A673 (cell line): ENCODE results near the gene FRMPD4. TPM values are rescaled to one million over a fixed set of nuclear protein-coding genes. Genes with fewer than 3 reads are reported as not detected.
A peak's percentile ranks its signal among the peaks of the same experiment; 100 is the strongest.

ENCODE experiments used
- Bru-seq: library from RNA; stranded (reverse); fragments of 400-500 nt; gene quantifications from one replicate; lab custom pipeline; 2021; lab: Mats Ljungman, UMichigan
- BruChase-seq, 2 experiments: library from RNA; stranded (reverse); fragments of 400-500 nt; gene quantifications; one replicate each; lab custom pipeline; 2021; lab: Mats Ljungman, UMichigan
- BruUV-seq: library from RNA; stranded (reverse); fragments of 400-500 nt; replicated peaks from 2 replicates; lab custom pipeline; 2021; lab: Mats Ljungman, UMichigan
- CTCF ChIA-PET: fragments of 300-600 bp; sonication (Branson Sonifier 250); formaldehyde crosslinking; loops from one replicate; lab custom pipeline; 2022; ENCODE audit warnings: antibody characterized with exemption; lab: Charles Lee
- POLR2A ChIA-PET: fragments of 300-600 bp; sonication (Branson Sonifier 250); formaldehyde crosslinking; loops from one replicate; lab custom pipeline; 2022; ENCODE audit warnings: antibody characterized with exemption; ENCODE audit not compliant: low non-redundant PET; lab: Charles Lee
- DNase-seq: peaks from one replicate; pipeline ENCODE4 v3.0.0-alpha.2; 2015; ENCODE audit warnings: low spot score
- H3K27ac ChIP-seq: fragments of 200-600 bp; sonication (generic); 2 replicates; pipeline ENCODE4 v1.5.1; 2016; ENCODE audit warnings: mixed run types, low read depth, mild to moderate bottlenecking, mixed read lengths, antibody characterized with exemption, low read length; ENCODE audit not compliant: poor library complexity, severe bottlenecking
- H3K27me3 ChIP-seq: fragments of 200-600 bp; sonication (generic); replicated peaks from 2 replicates; pipeline ENCODE4 v1.6.1; 2017; ENCODE audit warnings: mixed run types, low read depth, mild to moderate bottlenecking, mixed read lengths, antibody characterized with exemption, low read length; ENCODE audit not compliant: insufficient read depth, poor library complexity
- H3K36me3 ChIP-seq: fragments of 200-600 bp; sonication (generic); 2 replicates; pipeline ENCODE4 v1.6.1; 2016; ENCODE audit warnings: mixed run types, mild to moderate bottlenecking, mixed read lengths, antibody characterized with exemption, low read length; ENCODE audit not compliant: insufficient read depth, poor library complexity, severe bottlenecking
- H3K4me1 ChIP-seq: fragments of 200-600 bp; sonication (generic); 2 replicates; pipeline ENCODE4 v1.6.1; 2017; ENCODE audit warnings: mixed run types, mild to moderate bottlenecking, mixed read lengths, antibody characterized with exemption, low read length; ENCODE audit not compliant: insufficient read depth, poor library complexity, severe bottlenecking
- H3K4me3 ChIP-seq: fragments of 200-600 bp; sonication (generic); 2 replicates; pipeline ENCODE4 v1.5.1; 2016; ENCODE audit warnings: low read depth, mixed run types, mild to moderate bottlenecking, mixed read lengths, low read length; ENCODE audit not compliant: poor library complexity, severe bottlenecking
- H3K9me3 ChIP-seq: fragments of 200-600 bp; sonication (generic); 2 replicates; pipeline ENCODE4 v1.6.1; 2016; ENCODE audit warnings: mixed run types, low read depth, mild to moderate bottlenecking, mixed read lengths, antibody characterized with exemption, low read length; ENCODE audit not compliant: poor library complexity, severe bottlenecking
- EZH2 ChIP-seq: fragments of 200-600 bp; sonication (generic); IDR thresholded peaks from 2 replicates; pipeline ENCODE4 v1.6.1; 2017; ENCODE audit warnings: borderline replicate concordance, low read depth, mild to moderate bottlenecking, mixed read lengths, antibody characterized with exemption, low read length; ENCODE audit not compliant: poor library complexity, severe bottlenecking
- intact Hi-C: fragments of 100-400 bp; cut with micrococcal nuclease; formaldehyde crosslinking; loops from one replicate; pipeline ENCODE4 v1.10.0; 2022; ENCODE audit not compliant: unreplicated experiment
- long read RNA-seq: library from polyadenylated mRNA; stranded (forward); transcript quantifications from one replicate; pipeline ENCODE4 v2.0.0, GENCODE V29; 2022
- total RNA-seq: library from RNA; stranded (reverse); gene quantifications from 2 replicates; pipeline ENCODE4 v1.2.3, GENCODE V29; 2021
- TF ChIP-seq, protein P1 (sequence below): fragments of 300-800, 200-600 bp; sonication (generic); conservative IDR thresholded peaks from 2 replicates; pipeline ENCODE4 v1.5.1; 2017; ENCODE audit warnings: low read depth, mild to moderate bottlenecking, antibody characterized with exemption, low read length, moderate library complexity, mixed read lengths

The FRMPD4 gene
- total RNA-seq (not detected in 2 replicates), Bru-seq, nascent RNA (percentile 2 among the genes with signal in this experiment), BruChase-seq, experiment 1, labeled RNA remaining after a 2-hour chase (percentile 1 among the genes with signal in this experiment), BruChase-seq, experiment 2, labeled RNA remaining after a 6-hour chase (percentile 5 among the genes with signal in this experiment)
- long read RNA-seq = 0 reads

GRCh38 chrX:12138361-12139313 is at the start of gene FRMPD4:
Gene FRMPD4, plus strand, starts transcription at chrX:12138473. Its CDS starts 499 bp downstream, at chrX:12138972.
- no peak within 1 kb of the TSS for H3K4me3 ChIP-seq
- peaks cover 23% of the 10 kb centered on the region for H3K27me3 ChIP-seq
- no peak for DNase-seq
- H3K9me3 ChIP-seq = no peaks in the 10 kb centered on the region
- no peaks in the 10 kb centered on the region for H3K4me1 ChIP-seq
- ChIA-PET POLR2A (no interaction called here), CTCF (no interaction called here)
- intact Hi-C loops = no loop called here
- no peak within 1 kb of the TSS for H3K27ac ChIP-seq
- H3K36me3 ChIP-seq = no peaks in the 10 kb centered on the region
- TF ChIP-seq, protein P1, sequence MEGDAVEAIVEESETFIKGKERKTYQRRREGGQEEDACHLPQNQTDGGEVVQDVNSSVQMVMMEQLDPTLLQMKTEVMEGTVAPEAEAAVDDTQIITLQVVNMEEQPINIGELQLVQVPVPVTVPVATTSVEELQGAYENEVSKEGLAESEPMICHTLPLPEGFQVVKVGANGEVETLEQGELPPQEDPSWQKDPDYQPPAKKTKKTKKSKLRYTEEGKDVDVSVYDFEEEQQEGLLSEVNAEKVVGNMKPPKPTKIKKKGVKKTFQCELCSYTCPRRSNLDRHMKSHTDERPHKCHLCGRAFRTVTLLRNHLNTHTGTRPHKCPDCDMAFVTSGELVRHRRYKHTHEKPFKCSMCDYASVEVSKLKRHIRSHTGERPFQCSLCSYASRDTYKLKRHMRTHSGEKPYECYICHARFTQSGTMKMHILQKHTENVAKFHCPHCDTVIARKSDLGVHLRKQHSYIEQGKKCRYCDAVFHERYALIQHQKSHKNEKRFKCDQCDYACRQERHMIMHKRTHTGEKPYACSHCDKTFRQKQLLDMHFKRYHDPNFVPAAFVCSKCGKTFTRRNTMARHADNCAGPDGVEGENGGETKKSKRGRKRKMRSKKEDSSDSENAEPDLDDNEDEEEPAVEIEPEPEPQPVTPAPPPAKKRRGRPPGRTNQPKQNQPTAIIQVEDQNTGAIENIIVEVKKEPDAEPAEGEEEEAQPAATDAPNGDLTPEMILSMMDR = no peak
- no peak for TF ChIP-seq EZH2
- BruUV-seq = no TSS peak

DNA sequence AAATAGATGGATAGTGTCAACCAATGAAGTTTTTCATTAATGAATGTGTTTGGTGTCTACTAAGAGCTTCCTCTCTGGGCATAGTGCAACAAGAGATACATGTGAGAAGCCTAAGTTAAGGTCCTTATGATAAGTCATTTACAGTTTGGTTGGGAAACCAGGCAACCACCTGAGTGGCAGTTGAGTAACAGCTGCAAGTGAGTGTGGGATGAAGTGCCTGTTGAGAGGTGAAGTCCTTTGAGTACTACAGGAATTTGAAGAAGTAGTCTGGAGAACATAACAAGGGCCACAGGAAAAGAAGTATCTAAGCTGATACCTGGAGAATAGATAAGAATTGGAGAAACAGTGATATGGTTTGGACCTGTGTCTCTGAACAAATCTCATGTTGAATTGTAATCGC is 48.5 kb upstream of the FRMPD4 start:
- no peak overlapping the region for H3K27ac ChIP-seq
- H3K27me3 ChIP-seq = no peaks in the 10 kb centered on the region
- BruUV-seq = no TSS peak
- DNase-seq = no peak
- POLR2A ChIA-PET = interaction anchor here (0.6 kb wide), 1 partner anchor 11 kb away, joined by 3 read pairs; no protein-coding TSS in a partner anchor
- no peaks in the 10 kb centered on the region for H3K36me3 ChIP-seq
- intact Hi-C loops = no loop called here
- H3K9me3 ChIP-seq = no peaks in the 10 kb centered on the region
- CTCF ChIA-PET = no interaction called here
- H3K4me3 ChIP-seq = no peak overlapping the region
- TF ChIP-seq, protein P1 = no peak
- no peak for TF ChIP-seq EZH2
- H3K4me1 ChIP-seq = no peaks in the 10 kb centered on the region

- no peaks in the 10 kb centered on the region for H3K4me1 ChIP-seq
- BruUV-seq = no TSS peak
Measured at GRCh38 chrX:12113321-12113720, 25.0 kb upstream of the FRMPD4 start.

More at GRCh38 chrX:12113321-12113720, 25.0 kb upstream of the FRMPD4 start:
- Histone ChIP-seq H3K27ac (no peak overlapping the region), H3K27me3 (no peaks in the 10 kb centered on the region), H3K4me3 (no peak overlapping the region), H3K9me3 (no peaks in the 10 kb centered on the region), H3K36me3 (no peaks in the 10 kb centered on the region)
- intact Hi-C loops = no loop called here
- no peak for DNase-seq
- CTCF ChIA-PET = no interaction called here
- TF ChIP-seq, protein P1 = no peak
- no peak for TF ChIP-seq EZH2
- POLR2A ChIA-PET = no interaction called here
